ENCODE results near the gene HMG20A.
"Not testable (repeated sequence)": the region's sequence is repeated elsewhere in the genome, so short reads cannot be mapped to it uniquely, and the experiment has no call there.

The HMG20A gene

GRCh38 chr15:77409259-77410156, 11.2 kb upstream of the HMG20A start:
- DNase-seq: peak; percentile 3

GRCh38 chr15:77410157-77410500, 10.6 kb upstream of the HMG20A start:
- not testable (repeated sequence) for DNase-seq

- DNase-seq: no peak
Observed at GRCh38 chr15:77410701-77411618, 9.7 kb upstream of the HMG20A start.

- no peak for DNase-seq
Observed at GRCh38 chr15:77411619-77411976, 9.1 kb upstream of the HMG20A start.

- DNase-seq: no peak
Observed at GRCh38 chr15:77412972-77413698, 7.6 kb upstream of the HMG20A start.

GRCh38 chr15:77413699-77414349, 6.9 kb upstream of the HMG20A start:
- no peak for DNase-seq

GRCh38 chr15:77414789-77415442, 5.8 kb upstream of the HMG20A start:
- no peak for DNase-seq

GRCh38 chr15:77415450-77416147, 5.1 kb upstream of the HMG20A start:
- no peak for DNase-seq

- DNase-seq: no peak
Observed at GRCh38 chr15:77416148-77416455, 4.6 kb upstream of the HMG20A start.

- DNase-seq: no peak
Observed at GRCh38 chr15:77416954-77417353, 3.7 kb upstream of the HMG20A start.

GRCh38 chr15:77417602-77418001, 3.1 kb upstream of the HMG20A start:
- no peak for DNase-seq

- DNase-seq: no peak
Observed at GRCh38 chr15:77418391-77418965, 2.2 kb upstream of the HMG20A start.

GRCh38 chr15:77418966-77419835, 1.5 kb upstream of the HMG20A start:
- no peak for DNase-seq

GRCh38 chr15:77419836-77420609, 665 bp upstream of the HMG20A start, which contains the start of gene PEAK1:
Gene PEAK1, minus strand, starts transcription at chr15:77420104. Its CDS starts 238,178 bp downstream, at chr15:77181926.
- peak; percentile 100 for DNase-seq

- DNase-seq: no peak
Observed at GRCh38 chr15:77421370-77421700, 647 bp downstream of the HMG20A start.

GRCh38 chr15:77425104-77425503, 4.4 kb downstream of the HMG20A start:
- DNase-seq: no peak

GRCh38 chr15:77426377-77426776, 5.7 kb downstream of the HMG20A start:
- DNase-seq: no peak

GRCh38 chr15:77426871-77427270, 6.2 kb downstream of the HMG20A start:
- DNase-seq: no peak

- no peak for DNase-seq
Observed at GRCh38 chr15:77430213-77430612, 9.5 kb downstream of the HMG20A start.

Data from CD4-positive, alpha-beta T cell treated with Interferon gamma for 1 hour (primary cell).